Stimulated activated CD4-positive, alpha-beta T cell treated with anti-CD3 and anti-CD28 coated beads, TNF-alpha, amount 100 ng/mL, for 4 hours (primary cell): ENCODE data around the gene CARD19.

Experiments
- DNase-seq, 3 experiments: peaks; one replicate each; pipeline ENCODE4 v3.0.0-alpha.2; 2020; ENCODE audit warnings: low read depth in 3 of 3

The CARD19 gene

GRCh38 chr9:93064392-93065134 lies 31.5 kb upstream of the CARD19 start:
- DNase-seq, result peak; percentile 54 to 72 (median 54)

GRCh38 chr9:93065135-93065720 lies 30.8 kb upstream of the CARD19 start:
- DNase-seq, result no peak

GRCh38 chr9:93066978-93067603 lies 28.9 kb upstream of the CARD19 start:
- DNase-seq, result no peak

GRCh38 chr9:93068956-93069355 lies 27.1 kb upstream of the CARD19 start:
- DNase-seq, result no peak

GRCh38 chr9:93071464-93071863 lies 24.6 kb upstream of the CARD19 start:
- no peak for DNase-seq

GRCh38 chr9:93072383-93072795 lies 23.6 kb upstream of the CARD19 start:
- no peak for DNase-seq

GRCh38 chr9:93076101-93076791 lies 19.8 kb upstream of the CARD19 start:
- no peak for DNase-seq

GRCh38 chr9:93076792-93077128 lies 19.3 kb upstream of the CARD19 start:
- DNase-seq, result no peak

GRCh38 chr9:93077367-93077766 lies 18.6 kb upstream of the CARD19 start:
- no peak for DNase-seq

GRCh38 chr9:93077811-93078210 lies 18.2 kb upstream of the CARD19 start:
- DNase-seq, result no peak

- no peak for DNase-seq
Observed at GRCh38 chr9:93079371-93079770, 16.6 kb upstream of the CARD19 start.

- DNase-seq, result no peak
Observed at GRCh38 chr9:93080406-93080805, 15.6 kb upstream of the CARD19 start.

GRCh38 chr9:93081081-93081529 lies 14.9 kb upstream of the CARD19 start:
- no peak for DNase-seq

GRCh38 chr9:93081931-93082330 lies 14.1 kb upstream of the CARD19 start:
- no peak for DNase-seq

- DNase-seq, result no peak
Observed at GRCh38 chr9:93082841-93083411, 13.1 kb upstream of the CARD19 start.

GRCh38 chr9:93083592-93084470 lies 12.2 kb upstream of the CARD19 start:
- no peak for DNase-seq

- no peak for DNase-seq
Observed at GRCh38 chr9:93084471-93084881, 11.5 kb upstream of the CARD19 start.

GRCh38 chr9:93085676-93086075 lies 10.3 kb upstream of the CARD19 start:
- no peak for DNase-seq

- no peak for DNase-seq
Observed at GRCh38 chr9:93086447-93087224, 9.4 kb upstream of the CARD19 start.

GRCh38 chr9:93087971-93088655 lies 7.9 kb upstream of the CARD19 start:
- DNase-seq, result no peak
